K562 (cell line): ENCODE results near the gene ZNF772. TPM values are rescaled to one million over a fixed set of nuclear protein-coding genes. Genes with fewer than 3 reads are reported as not detected.

Experiments used
- ATAC-seq: fragments of 200-7000 bp; cut with Tn5 transposase; 3 replicates; pipeline ENCODE4 v1.9.1; 2020; ENCODE audit warnings: moderate library complexity
- Bru-seq: library from RNA; stranded (reverse); fragments of 400-500 nt; gene quantifications from one replicate; lab custom pipeline; 2021; lab: Mats Ljungman, UMichigan
- BruChase-seq, 2 experiments: library from RNA; stranded (reverse); fragments of 400-500 nt; gene quantifications; one replicate each; lab custom pipeline; 2021; lab: Mats Ljungman, UMichigan
- BruUV-seq: library from RNA; stranded (reverse); fragments of 400-500 nt; replicated peaks from 2 replicates; lab custom pipeline; 2021; lab: Mats Ljungman, UMichigan
- CTCF ChIA-PET: fragments of 300-600 bp; formaldehyde crosslinking; extraction: SDS; loops from one replicate; lab custom pipeline; 2021; ENCODE audit warnings: low intra/inter-chr PET ratio; lab: Yijun Ruan, JAX
- POLR2A ChIA-PET: fragments of 300-600, 350-650 bp; sonication (Branson Sonifier 250); formaldehyde crosslinking; extraction: SDS; loops from one replicate; lab custom pipeline; 2021; ENCODE audit warnings: antibody characterized with exemption, inconsistent platforms; lab: Yijun Ruan, JAX
- DNase-seq, 4 experiments: peaks; one replicate each; pipeline versions ENCODE4 v3.0.0 to v3.0.0-alpha.2; 2011 to 2018; ENCODE audit warnings: low spot score in 3 of 4, mixed read lengths in 3 of 4; ENCODE audit errors: extremely low read depth in 1 of 4
- FAIRE-seq: peaks from 2 replicates; lab custom pipeline; 2011; peaks lifted over from hg19 to GRCh38; lab: Jason Lieb, UNC
- H2AFZ ChIP-seq: 2 replicates; pipeline ENCODE4 v1.6.0; 2011; ENCODE audit warnings: low read depth, low read length, control low read depth, inconsistent platforms
- H3K27ac ChIP-seq: fragments of 200-600 bp; 3 replicates; pipeline ENCODE4 v1.8.0; 2011; ENCODE audit warnings: low read depth, mild to moderate bottlenecking, control low read depth, inconsistent platforms, low read length, moderate library complexity, mixed read lengths; ENCODE audit errors: extremely low read depth
- H3K27me3 ChIP-seq, 2 experiments: fragments of 300-600 bp in 1 of 2; 2 replicates in 1 of 2; 3 replicates in 1 of 2; pipeline versions ENCODE4 v1.6.0 to v1.8.0; 2011; ENCODE audit warnings: inconsistent platforms in 2 of 2, low read length in 2 of 2, mild to moderate bottlenecking in 1 of 2, mixed read lengths in 1 of 2, moderate library complexity in 1 of 2; ENCODE audit not compliant: control insufficient read depth in 2 of 2, insufficient read depth in 2 of 2
- H3K36me3 ChIP-seq: fragments of 300-600 bp; 3 replicates; pipeline ENCODE4 v1.8.0; 2011; ENCODE audit warnings: mild to moderate bottlenecking, low read length, inconsistent platforms; ENCODE audit not compliant: control insufficient read depth, insufficient read depth
- H3K4me1 ChIP-seq, 2 experiments: fragments of 200-600 bp in 1 of 2; replicated peaks in 1 of 2; 2 replicates in 1 of 2; 3 replicates in 1 of 2; pipeline versions ENCODE4 v1.5.1 to v1.8.0; 2011; ENCODE audit warnings: inconsistent platforms in 2 of 2, low read length in 2 of 2, mild to moderate bottlenecking in 1 of 2, mixed read lengths in 1 of 2, moderate library complexity in 1 of 2; ENCODE audit not compliant: control insufficient read depth in 2 of 2, insufficient read depth in 2 of 2
- H3K4me2 ChIP-seq: 2 replicates; pipeline ENCODE4 v1.6.1; 2011; ENCODE audit warnings: low read length, control low read depth, inconsistent platforms, mixed read lengths; ENCODE audit not compliant: insufficient read depth
- H3K4me3 ChIP-seq: fragments of 200-600 bp; sonication (generic), shearing (Covaris generic); 2 replicates; pipeline ENCODE4 v1.5.1; 2016; ENCODE audit warnings: control low read depth, inconsistent platforms
- H3K79me2 ChIP-seq: fragments of 200-600 bp; 3 replicates; pipeline ENCODE4 v1.8.0; 2011; ENCODE audit warnings: low read length, inconsistent platforms; ENCODE audit not compliant: control insufficient read depth, insufficient read depth
- H3K9ac ChIP-seq, 2 experiments: 2 replicates each; pipeline versions ENCODE4 v1.6.0 to v1.6.1; 2011; ENCODE audit warnings: low read depth in 2 of 2, low read length in 2 of 2, control low read depth in 1 of 2, inconsistent platforms in 1 of 2, mild to moderate bottlenecking in 1 of 2, mixed read lengths in 1 of 2; ENCODE audit not compliant: insufficient read depth in 1 of 2
- H3K9me1 ChIP-seq: one replicate; pipeline ENCODE4 v1.6.0; 2011; ENCODE audit warnings: inconsistent platforms, mild to moderate bottlenecking, low read length, moderate library complexity; ENCODE audit not compliant: control insufficient read depth, insufficient read depth
- H3K9me3 ChIP-seq: replicated peaks from 2 replicates; pipeline ENCODE4 v1.5.1; 2011; ENCODE audit warnings: low read depth, low read length, inconsistent platforms; ENCODE audit not compliant: control insufficient read depth, insufficient read depth
- H4K20me1 ChIP-seq: replicated peaks from 2 replicates; pipeline ENCODE4 v1.6.1; 2011; ENCODE audit warnings: low read length, inconsistent platforms, mixed read lengths; ENCODE audit not compliant: control insufficient read depth, insufficient read depth
- CEBPG ChIP-seq, 3 experiments: fragments of 200-800 bp in 1 of 3; sonication (Bioruptor generic) in 1 of 3; sonication (generic) in 1 of 3; formaldehyde crosslinking in 1 of 3; IDR thresholded peaks in 2 of 3; conservative IDR thresholded peaks in 1 of 3; 2 replicates each; pipeline versions ENCODE4 v1.6.1 to v1.8.0; 2016 to 2022; ENCODE audit warnings: missing compliant biosample characterization in 2 of 3, missing genetic modification characterization in 2 of 3, mild to moderate bottlenecking in 1 of 3, missing genetic modification reagents in 1 of 3
- KAT8 ChIP-seq: fragments of 450-650 bp; IDR thresholded peaks from 2 replicates; pipeline ENCODE4 v1.6.1; 2016; ENCODE audit warnings: low read depth, mild to moderate bottlenecking
- MBD2 ChIP-seq: sonication (generic); IDR thresholded peaks from 2 replicates; pipeline ENCODE4 v1.6.1; 2016; ENCODE audit warnings: low read depth, borderline replicate concordance
- MYNN ChIP-seq, 2 experiments: sonication (generic); formaldehyde crosslinking in 1 of 2; IDR thresholded peaks; 2 replicates each; pipeline versions ENCODE4 v1.5.0 to v1.6.1; 2016 to 2020; ENCODE audit warnings: antibody characterized with exemption in 1 of 2, missing genetic modification reagents in 1 of 2
- NR2C2 ChIP-seq, 2 experiments: fragments of 200-800 bp in 1 of 2; sonication (Bioruptor generic) in 1 of 2; sonication (generic) in 1 of 2; formaldehyde crosslinking in 1 of 2; IDR thresholded peaks; 2 replicates each; pipeline versions ENCODE4 v1.6.1 to v1.8.0; 2016 to 2022; ENCODE audit warnings: mild to moderate bottlenecking in 1 of 2, missing compliant biosample characterization in 1 of 2, missing genetic modification characterization in 1 of 2, missing genetic modification reagents in 1 of 2
- SP2 ChIP-seq: IDR thresholded peaks from 2 replicates; pipeline ENCODE4 v1.6.1; 2011; ENCODE audit warnings: mild to moderate bottlenecking, low read depth, low read length, moderate library complexity; ENCODE audit not compliant: poor library complexity, severe bottlenecking; ENCODE audit errors: extremely low read depth
- ZNF311 ChIP-seq: fragments of 250-450 bp; sonication (Bioruptor Pico); IDR thresholded peaks from 2 replicates; pipeline ENCODE4 v1.4.0; 2020; ENCODE audit warnings: mild to moderate bottlenecking, moderate library complexity
- ZNF354B ChIP-seq: fragments of 250-450 bp; sonication (Bioruptor Pico); IDR thresholded peaks from 2 replicates; pipeline ENCODE4 v1.4.0; 2020
- WGBS: fragments of 100-300 bp; shearing (Covaris generic); methylation state at CpG from one replicate; pipeline ENCODE4 v1.1.6; 2016; ENCODE audit warnings: low coverage, mixed read lengths; ENCODE audit not compliant: insufficient coverage; ENCODE audit errors: missing lambda C conversion rate; 5-methylcytosine and 5-hydroxymethylcytosine counted together
- in situ Hi-C: fragments of 300-500 bp; cut with MboI; formaldehyde crosslinking; loops from 4 replicates; pipeline ENCODE4 v1.15.0; 2018; ENCODE audit warnings: inconsistent platforms, mixed read lengths
- intact Hi-C: fragments of 100-400 bp; cut with micrococcal nuclease; formaldehyde crosslinking; loops from 2 replicates; pipeline ENCODE4 v1.14.2; 2022
- long read RNA-seq, 3 experiments: library from polyadenylated mRNA in 2 of 3; library from RNA in 1 of 3; unstranded in 2 of 3; stranded (forward) in 1 of 3; transcript quantifications; one replicate each; pipeline ENCODE4 v2.0.0, GENCODE V29; 2019 to 2022
- polyA minus RNA-seq, 3 experiments: library from RNA; depleted of rRNA, polyadenylated mRNA; stranded (reverse); fragments of >200 nt; gene quantifications; 2 replicates each; pipeline ENCODE4 v1.2.3, GENCODE V29; 2011
- polyA plus RNA-seq, 8 experiments: library from polyadenylated mRNA; depleted of rRNA in 4 of 8; stranded (reverse) in 5 of 8; unstranded in 3 of 8; fragments of >200 nt; fragmentation: Nextera tagmentation in 2 of 8; fragmentation: Illumina TruSeq in 1 of 8; extraction: Ambion mirVana in 2 of 8; extraction: Trizol in 1 of 8; gene quantifications; 2 replicates each; pipeline versions ENCODE4 v1.2.1 to v1.2.3, GENCODE V29; 2011 to 2014; ENCODE audit warnings: inconsistent platforms in 1 of 8, missing spikeins in 1 of 8
- total RNA-seq, 7 experiments: library from RNA; depleted of rRNA in 6 of 7; stranded (reverse); fragments of >200 nt in 6 of 7; fragmentation: Illumina TruSeq in 2 of 7; extraction: Trizol in 2 of 7; gene quantifications; 2 replicates each; pipeline versions ENCODE4 v1.2.1 to v1.2.3, GENCODE V29; 2011 to 2021; ENCODE audit warnings: low replicate concordance in 1 of 7
- TF ChIP-seq, protein P1 (sequence below): sonication (generic); formaldehyde crosslinking; IDR thresholded peaks from 2 replicates; pipeline ENCODE4 v1.8.1; 2022; ENCODE audit warnings: missing genetic modification reagents
- TF ChIP-seq, protein P2 (sequence below), 2 experiments: IDR thresholded peaks; 2 replicates each; pipeline ENCODE4 v1.6.1; 2011; ENCODE audit warnings: borderline replicate concordance in 1 of 2, control low read depth in 1 of 2, low read depth in 1 of 2, low read length in 1 of 2, mild to moderate bottlenecking in 1 of 2, mixed read lengths in 1 of 2, moderate library complexity in 1 of 2; ENCODE audit not compliant: insufficient read depth in 1 of 2, insufficient read length in 1 of 2, poor library complexity in 1 of 2, severe bottlenecking in 1 of 2; ENCODE audit errors: extremely low read depth in 1 of 2

Gene ZNF772
- 4.5 and 6.0 TPM in 2 replicates for total RNA-seq (2011; cell fraction: chromatin; rRNA removed; ENCODE audit: low replicate concordance)
- 3.9 and 5.3 TPM in 2 replicates for total RNA-seq (2011; cell fraction: nucleolus; rRNA removed)
- 5.0 and 5.3 TPM in 2 replicates for total RNA-seq (2011; cell fraction: nucleoplasm; rRNA removed)
- total RNA-seq (2014; rRNA removed): 0.98 and 1.6 TPM in 2 replicates
- 1.3 and 2.0 TPM in 2 replicates for total RNA-seq (2014; rRNA removed; fragmentation: Illumina TruSeq; extraction: Trizol)
- 1.1 and 1.4 TPM in 2 replicates for total RNA-seq (2015; rRNA removed; fragmentation: Illumina TruSeq; extraction: Trizol)
- 1.2 and 1.3 TPM in 2 replicates for total RNA-seq (2021)
- 0.70 and 1.9 TPM in 2 replicates for polyA plus RNA-seq (2011; rRNA removed)
- 0.71 and 0.89 TPM in 2 replicates for polyA plus RNA-seq (2011; cell fraction: cytosol; rRNA removed)
- polyA plus RNA-seq (2011; cell fraction: nucleus; rRNA removed): 0.88 and 1.6 TPM in 2 replicates
- 0.62 and 0.73 TPM in 2 replicates for polyA plus RNA-seq (2012)
- 0.77 and 1.1 TPM in 2 replicates for polyA plus RNA-seq (2014; fragmentation: Illumina TruSeq; extraction: Trizol)
- under 1 TPM; 0.13 to 0.21 TPM for polyA plus RNA-seq (2014; fragmentation: Nextera tagmentation; extraction: Ambion mirVana)
- polyA plus RNA-seq (2014; rRNA removed): 0.28 and 0.51 TPM in 2 replicates
- polyA minus RNA-seq (2011; rRNA and poly(A)+ RNA removed): 1.8 and 4.8 TPM in 2 replicates
- polyA minus RNA-seq (2011; cell fraction: cytosol; rRNA and poly(A)+ RNA removed): 0.46 and 1.5 TPM in 2 replicates
- polyA minus RNA-seq (2011; cell fraction: nucleus; rRNA and poly(A)+ RNA removed): 2.1 and 4.8 TPM in 2 replicates
- percentile 48 among the genes with signal in this experiment for Bru-seq, nascent RNA
- BruChase-seq, experiment 1, labeled RNA remaining after a 2-hour chase: percentile 59 among the genes with signal in this experiment
- BruChase-seq, experiment 2, labeled RNA remaining after a 6-hour chase: percentile 62 among the genes with signal in this experiment
- long read RNA-seq, experiment 1, full-length matches to known transcripts: 3 of 7 reads
- long read RNA-seq, experiment 1, partial matches to known transcripts: 0 of 7 reads
- long read RNA-seq, experiment 1, other reads (novel, unspliced or antisense): 4 of 7 reads
- long read RNA-seq, experiment 2, partial matches to known transcripts: 0 of 1 reads
- long read RNA-seq, experiment 2, other reads (novel, unspliced or antisense): 1 of 1 reads
- long read RNA-seq, experiment 3: 0 reads

DNA sequence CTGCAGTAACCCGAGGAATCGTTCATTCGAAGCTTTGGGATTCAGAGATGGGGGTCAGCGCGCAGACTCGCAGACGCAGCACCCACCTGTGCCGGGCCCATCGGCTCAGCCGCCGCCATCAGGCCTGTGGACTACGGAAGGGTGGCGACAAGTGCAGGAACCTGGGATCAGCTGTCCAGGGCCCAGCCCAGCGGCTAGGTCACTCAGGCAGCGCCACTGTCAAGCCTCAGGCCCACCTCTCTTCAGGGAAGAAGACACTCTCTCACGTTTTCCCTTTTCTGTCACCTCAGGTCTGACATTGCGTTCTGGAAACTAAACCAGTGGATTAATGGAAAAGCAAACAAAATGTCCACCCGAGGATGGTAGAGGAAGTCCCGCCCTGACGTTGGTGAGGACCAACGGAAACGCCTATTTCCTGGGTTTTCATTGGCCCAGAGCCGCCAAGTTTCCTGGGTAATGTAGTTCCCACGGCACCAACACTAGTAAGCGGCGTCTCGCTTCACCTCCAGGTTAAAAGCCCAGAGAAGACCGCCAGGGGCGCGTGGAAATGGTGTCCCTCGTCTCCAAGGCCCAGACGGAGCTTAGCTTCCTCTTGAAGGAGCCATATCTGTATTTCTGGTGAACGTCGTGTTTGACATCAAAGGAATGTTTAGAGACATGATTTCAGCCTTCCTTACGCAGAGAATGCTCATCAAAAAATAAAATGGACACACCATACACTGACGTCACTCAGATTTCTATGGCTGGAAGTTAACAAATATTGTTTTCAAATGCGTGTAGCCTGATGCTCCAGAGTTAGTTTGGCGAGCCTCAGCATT, at the start of gene ZNF772:
TSS of gene ZNF772 (minus strand) at position 376 of the 818 bp plus-strand sequence. CDS start at position 119, 257 bp downstream.
- H3K36me3 ChIP-seq: no peaks in the 10 kb centered on the region; the same call in 2 of the 3 replicates
- no peaks in the 10 kb centered on the region for H3K27me3 ChIP-seq
- TSS peak; percentile 87 for BruUV-seq
- ChIA-PET CTCF (no interaction called here), POLR2A (interaction anchor here (0.7 kb wide), 1 partner anchor 440 kb away, joined by 4 read pairs; no protein-coding TSS in a partner anchor)
- peak within 1 kb of the TSS; percentile 54 for H3K4me3 ChIP-seq
- peak within 1 kb of the TSS; percentile 64 to 78; a peak in 3 of 4 replicates for H3K9ac ChIP-seq
- H4K20me1 ChIP-seq: no peaks in the 10 kb centered on the region
- H2AFZ ChIP-seq: peak within 1 kb of the TSS; percentile 90
- H3K27ac ChIP-seq: no peak within 1 kb of the TSS; the same call in 2 of the 3 replicates
- H3K9me1 ChIP-seq: no peaks in the 10 kb centered on the region
- 5% methylated on average over 31 of the region's 38 CpGs for WGBS
- H3K79me2 ChIP-seq: no peaks in the 10 kb centered on the region
- FAIRE-seq: peak; percentile 99
- H3K4me2 ChIP-seq: peak within 1 kb of the TSS; percentile 79
- DNase-seq: peak; percentile 79 to 89 (median 82)
- peaks cover 0 to 7% of the 10 kb centered on the region in 2 experiments; a peak in 1 of 5 replicates for H3K4me1 ChIP-seq
- in situ Hi-C loops: no loop called here
- ATAC-seq: peak; percentile 99
- peaks cover 11% of the 10 kb centered on the region for H3K9me3 ChIP-seq
- intact Hi-C loops: no loop called here
- peak; percentile 76 for TF ChIP-seq MYNN (IDR thresholded peaks at IDR 0.05)
- no peak for TF ChIP-seq MYNN (CRISPR knock-in tag; IDR thresholded peaks at IDR 0.05)
- TF ChIP-seq KAT8: 0 out of 2 replicates have a peak, but pooled peaks have one; percentile 60
- TF ChIP-seq ZNF354B (CRISPR knock-in tag): no peak
- TF ChIP-seq, protein P1, sequence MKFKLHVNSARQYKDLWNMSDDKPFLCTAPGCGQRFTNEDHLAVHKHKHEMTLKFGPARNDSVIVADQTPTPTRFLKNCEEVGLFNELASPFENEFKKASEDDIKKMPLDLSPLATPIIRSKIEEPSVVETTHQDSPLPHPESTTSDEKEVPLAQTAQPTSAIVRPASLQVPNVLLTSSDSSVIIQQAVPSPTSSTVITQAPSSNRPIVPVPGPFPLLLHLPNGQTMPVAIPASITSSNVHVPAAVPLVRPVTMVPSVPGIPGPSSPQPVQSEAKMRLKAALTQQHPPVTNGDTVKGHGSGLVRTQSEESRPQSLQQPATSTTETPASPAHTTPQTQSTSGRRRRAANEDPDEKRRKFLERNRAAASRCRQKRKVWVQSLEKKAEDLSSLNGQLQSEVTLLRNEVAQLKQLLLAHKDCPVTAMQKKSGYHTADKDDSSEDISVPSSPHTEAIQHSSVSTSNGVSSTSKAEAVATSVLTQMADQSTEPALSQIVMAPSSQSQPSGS (CRISPR knock-in tag): peak; percentile 38; the same call in 1 of the 2 replicates
- peak; percentile 60 for TF ChIP-seq SP2
- TF ChIP-seq CEBPG (CRISPR knock-in tag; IDR thresholded peaks at IDR 0.05): no peak
- peak; percentile 42 to 64; a peak in 2 of 4 replicates for TF ChIP-seq CEBPG (tag; conservative IDR thresholded peaks at IDR 0.05 in 1 of 2, IDR thresholded peaks at IDR 0.05 in 1 of 2)
- TF ChIP-seq, protein P2, sequence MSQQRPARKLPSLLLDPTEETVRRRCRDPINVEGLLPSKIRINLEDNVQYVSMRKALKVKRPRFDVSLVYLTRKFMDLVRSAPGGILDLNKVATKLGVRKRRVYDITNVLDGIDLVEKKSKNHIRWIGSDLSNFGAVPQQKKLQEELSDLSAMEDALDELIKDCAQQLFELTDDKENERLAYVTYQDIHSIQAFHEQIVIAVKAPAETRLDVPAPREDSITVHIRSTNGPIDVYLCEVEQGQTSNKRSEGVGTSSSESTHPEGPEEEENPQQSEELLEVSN (IDR thresholded peaks at IDR 0.05; ENCODE audit: borderline replicate concordance in 1 of 2, extremely low read depth in 1 of 2, insufficient read depth in 1 of 2, insufficient read length in 1 of 2, low read depth in 1 of 2, low read length in 1 of 2, poor library complexity in 1 of 2, severe bottlenecking in 1 of 2): peak in 1 of 2 experiments; percentile 66
- peak; percentile 89 for TF ChIP-seq MBD2
- TF ChIP-seq NR2C2 (CRISPR knock-in tag; IDR thresholded peaks at IDR 0.05): no peak
- peak; percentile 63; the same call in 1 of the 2 replicates for TF ChIP-seq NR2C2 (tag; IDR thresholded peaks at IDR 0.05)
- TF ChIP-seq ZNF311 (CRISPR knock-in tag): no peak
